Activated CD4-positive, alpha-beta T cell treated with anti-CD3 and anti-CD28 coated beads for 36 hours (primary cell): ENCODE data around the gene PPP2R5E. TPM values are rescaled to one million over a fixed set of nuclear protein-coding genes. Genes with fewer than 3 reads are reported as not detected.

ENCODE experiments used
- ATAC-seq: fragments of 200-7000 bp; cut with Tn5 transposase; one replicate; pipeline ENCODE4 v1.10.0; 2021; ENCODE audit warnings: mild to moderate bottlenecking, moderate library complexity
- CTCF ChIA-PET: fragments of 350-600 bp; sonication (Branson Sonifier 250); formaldehyde crosslinking; loops from one replicate; lab custom pipeline; 2021; ENCODE audit warnings: antibody characterized with exemption; lab: Charles Lee
- POLR2A ChIA-PET: fragments of 350-600 bp; sonication (Branson Sonifier 250); formaldehyde crosslinking; loops from one replicate; lab custom pipeline; 2021; ENCODE audit warnings: antibody characterized with exemption, inconsistent platforms; lab: Charles Lee
- DNase-seq: peaks from one replicate; pipeline ENCODE4 v3.0.0-alpha.2; 2020
- H3K27ac Mint-ChIP-seq: one replicate; pipeline ENCODE4 v1.8.0; 2021; ENCODE audit warnings: mixed read lengths
- H3K27me3 Mint-ChIP-seq: one replicate; pipeline ENCODE4 v1.8.0; 2021; ENCODE audit warnings: mixed read lengths
- H3K36me3 Mint-ChIP-seq: one replicate; pipeline ENCODE4 v1.8.0; 2021; ENCODE audit warnings: low read depth, mixed read lengths
- H3K4me1 Mint-ChIP-seq: one replicate; pipeline ENCODE4 v1.8.0; 2021; ENCODE audit warnings: mixed read lengths
- H3K4me3 Mint-ChIP-seq: one replicate; pipeline ENCODE4 v1.8.0; 2021; ENCODE audit warnings: mild to moderate bottlenecking, moderate library complexity, mixed read lengths
- H3K9me3 Mint-ChIP-seq: one replicate; pipeline ENCODE4 v1.8.0; 2021; ENCODE audit warnings: low read depth, mixed read lengths
- intact Hi-C, 2 experiments: fragments of 100-400 bp; cut with DNase I in 1 of 2; cut with micrococcal nuclease in 1 of 2; formaldehyde crosslinking; loops; one replicate each; pipeline versions ENCODE4 v1.14.2 to v1.15.1; 2022 to 2024; cut with DNase I, micrococcal nuclease
- total RNA-seq, 2 experiments: library from RNA; stranded (reverse); gene quantifications; one replicate each; pipeline ENCODE4 v1.2.3, GENCODE V29; 2021

Gene PPP2R5E
- total RNA-seq, 2 experiments from 2014 or later, result 38.4 to 40.4 TPM

DNA sequence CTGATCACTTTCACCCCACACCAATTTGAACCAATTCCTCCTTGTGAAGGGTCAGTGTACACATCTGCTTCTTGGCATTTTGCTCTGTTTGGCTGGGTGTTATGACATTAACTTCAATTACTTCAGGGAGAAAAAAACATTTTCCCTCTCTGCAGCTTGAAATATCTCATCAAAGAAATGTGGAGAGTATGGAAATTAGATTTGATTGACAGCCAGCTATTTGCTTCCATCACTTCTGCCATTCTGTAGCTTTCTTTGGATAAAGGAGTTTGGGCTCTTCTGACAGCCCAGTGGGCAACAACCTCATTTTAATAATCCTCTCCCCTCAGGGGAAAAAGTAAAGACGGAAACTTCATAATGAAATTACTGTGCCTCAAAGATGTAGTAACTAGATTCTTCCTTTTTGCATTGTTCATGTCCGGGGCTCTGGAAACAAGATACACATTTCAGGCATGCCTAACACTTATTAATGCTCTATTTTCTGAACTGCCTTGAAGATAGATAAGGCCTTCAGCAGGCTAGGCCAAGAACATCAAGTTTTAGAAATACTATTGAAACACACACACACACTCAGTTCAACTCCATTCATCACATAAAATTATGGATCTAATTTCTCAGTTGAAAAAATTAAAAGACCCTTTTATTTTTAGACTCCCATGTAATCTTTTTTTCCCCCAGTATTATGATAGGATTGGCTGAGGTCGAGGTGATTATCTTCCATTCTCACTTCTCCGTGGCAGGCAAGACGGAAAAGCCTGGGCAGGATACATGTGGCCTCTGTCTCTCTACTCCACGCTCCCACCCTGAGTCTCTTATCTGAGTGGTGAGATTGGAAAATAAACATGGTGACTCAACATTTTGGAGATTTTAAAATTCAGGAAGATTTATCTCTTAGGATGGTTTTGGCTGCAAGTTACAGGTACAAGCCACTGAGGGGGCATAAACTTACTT lies 214.1 kb downstream of the PPP2R5E start:
- intact Hi-C loops, result no loop called here
- DNase-seq, result no peak
- Mint-ChIP-seq H3K27me3 (peaks cover 18% of the 10 kb centered on the region), H3K4me1 (no peaks in the 10 kb centered on the region), H3K9me3 (no peaks in the 10 kb centered on the region), H3K27ac (no peak overlapping the region), H3K36me3 (no peaks in the 10 kb centered on the region), H3K4me3 (no peak overlapping the region)
- POLR2A ChIA-PET, result no interaction called here
- ATAC-seq, result no peak
- CTCF ChIA-PET, result no interaction called here

- no peak for DNase-seq
- Mint-ChIP-seq H3K9me3 (no peaks in the 10 kb centered on the region), H3K4me1 (no peaks in the 10 kb centered on the region), H3K27ac (no peak overlapping the region), H3K4me3 (no peak overlapping the region), H3K36me3 (no peaks in the 10 kb centered on the region), H3K27me3 (peaks cover 15% of the 10 kb centered on the region)
- CTCF ChIA-PET, result no interaction called here
- POLR2A ChIA-PET, result no interaction called here
- ATAC-seq, result no peak
- intact Hi-C loops, result no loop called here
Observed at GRCh38 chr14:63326840-63327239, 216.3 kb downstream of the PPP2R5E start.

DNA sequence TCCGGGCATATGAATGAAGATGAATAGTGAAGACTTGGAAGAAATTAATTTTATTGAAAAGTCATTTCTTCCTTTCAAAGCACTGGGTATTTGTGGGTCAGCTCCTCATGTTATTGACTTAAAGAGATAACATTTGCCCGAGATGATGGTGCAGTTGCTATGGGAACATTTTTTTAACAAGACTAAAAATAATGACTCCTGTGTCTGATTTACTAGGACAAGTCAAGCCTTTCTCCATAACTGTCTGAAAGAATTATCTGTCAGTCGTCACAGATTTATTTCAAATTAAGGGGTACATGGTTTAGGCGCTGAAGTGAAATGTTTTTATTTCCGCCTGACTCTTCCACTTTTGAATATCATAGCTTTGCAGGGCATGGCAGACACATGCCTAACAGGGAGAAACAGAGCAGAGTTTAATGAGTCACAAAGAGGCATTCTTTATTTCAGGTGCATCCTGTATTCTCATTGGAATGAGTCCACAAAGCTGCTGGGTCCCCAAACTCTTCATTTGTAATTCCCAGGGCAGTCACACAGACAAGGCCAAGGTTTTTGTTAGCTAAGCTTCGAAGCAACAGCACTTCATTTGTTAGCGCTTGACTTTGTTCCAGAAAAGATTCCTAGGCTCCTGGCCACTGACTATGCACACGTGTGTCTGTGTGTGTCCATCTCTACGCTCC lies 220.1 kb downstream of the PPP2R5E start:
- POLR2A ChIA-PET, result no interaction called here
- no peaks in the 10 kb centered on the region for H3K4me1 Mint-ChIP-seq
- CTCF ChIA-PET, result interaction anchor here (0.5 kb wide), 1 partner anchor 804 kb away, joined by 3 read pairs; no protein-coding TSS in a partner anchor
- no peak overlapping the region for H3K4me3 Mint-ChIP-seq
- H3K27ac Mint-ChIP-seq, result no peak overlapping the region
- intact Hi-C loops, result no loop called here
- H3K27me3 Mint-ChIP-seq, result peaks cover 12% of the 10 kb centered on the region
- no peaks in the 10 kb centered on the region for H3K36me3 Mint-ChIP-seq
- ATAC-seq (no peak), DNase-seq (no peak)
- no peaks in the 10 kb centered on the region for H3K9me3 Mint-ChIP-seq

GRCh38 chr14:63322472-63322871 lies 220.7 kb downstream of the PPP2R5E start:
- no peak overlapping the region for H3K27ac Mint-ChIP-seq
- ATAC-seq (no peak), DNase-seq (no peak)
- H3K4me3 Mint-ChIP-seq, result no peak overlapping the region
- no peaks in the 10 kb centered on the region for H3K9me3 Mint-ChIP-seq
- peaks cover 13% of the 10 kb centered on the region for H3K27me3 Mint-ChIP-seq
- H3K4me1 Mint-ChIP-seq, result no peaks in the 10 kb centered on the region
- H3K36me3 Mint-ChIP-seq, result no peaks in the 10 kb centered on the region
- intact Hi-C loops, result no loop called here
- ChIA-PET POLR2A (no interaction called here), CTCF (interaction anchor here (0.5 kb wide), 1 partner anchor 805 kb away, joined by 3 read pairs; no protein-coding TSS in a partner anchor)

Other genes with a start within 250 kb of the PPP2R5E start
- not detected for gene GPHB5, start 224.4 kb downstream of the PPP2R5E start, total RNA-seq
- 10 to 100 TPM; 13.9 to 27.2 TPM for gene WDR89, start 98.5 kb upstream of the PPP2R5E start, total RNA-seq
- 10 to 100 TPM in 1 of 2 experiments, 1 to 10 TPM in 1; 8.6 to 10.4 TPM for gene SGPP1, start 184.7 kb upstream of the PPP2R5E start, total RNA-seq